HL-60 (cell line): ENCODE results near the gene SMG1.
A peak's percentile ranks its signal among the peaks of the same experiment; 100 is the strongest.

ENCODE experiments used
- DNase-seq, 2 experiments: peaks; one replicate each; pipeline ENCODE4 v3.0.0-alpha.2; 2010 to 2020; ENCODE audit warnings: low read depth in 1 of 2, low spot score in 1 of 2
- H3K27ac ChIP-seq: fragments of 250-450 bp; sonication (Bioruptor Pico); replicated peaks from 2 replicates; pipeline ENCODE4 v1.5.1; 2020; ENCODE audit warnings: mild to moderate bottlenecking, moderate library complexity
- H3K27me3 ChIP-seq: fragments of 250-450 bp; sonication (Bioruptor Pico); 2 replicates; pipeline ENCODE4 v1.5.1; 2021; ENCODE audit warnings: mild to moderate bottlenecking, moderate library complexity; ENCODE audit not compliant: insufficient read depth, poor library complexity, severe bottlenecking
- H3K4me3 ChIP-seq: replicated peaks from 2 replicates; pipeline ENCODE4 v1.5.1; 2011; ENCODE audit warnings: mild to moderate bottlenecking, control low read depth, low read length; ENCODE audit not compliant: insufficient read depth
- CTCF ChIP-seq: IDR thresholded peaks from one replicate; pipeline ENCODE4 v1.5.1; 2011; ENCODE audit warnings: low read length, control low read depth, inconsistent platforms; ENCODE audit not compliant: insufficient read depth
- GABPA ChIP-seq: IDR thresholded peaks from 2 replicates; pipeline ENCODE4 v1.6.1; 2012; ENCODE audit warnings: low read depth
- POLR2AphosphoS5 ChIP-seq: IDR thresholded peaks from 2 replicates; pipeline ENCODE4 v1.6.1; 2012; ENCODE audit warnings: low read depth
- SPI1 ChIP-seq: IDR thresholded peaks from 2 replicates; pipeline ENCODE4 v1.6.1; 2012; ENCODE audit warnings: low read depth, mild to moderate bottlenecking, borderline replicate concordance
- TF ChIP-seq, protein P1 (sequence below): IDR thresholded peaks from 2 replicates; pipeline ENCODE4 v1.6.1; 2012; ENCODE audit warnings: low read depth; ENCODE audit not compliant: insufficient replicate concordance

Gene SMG1

DNA sequence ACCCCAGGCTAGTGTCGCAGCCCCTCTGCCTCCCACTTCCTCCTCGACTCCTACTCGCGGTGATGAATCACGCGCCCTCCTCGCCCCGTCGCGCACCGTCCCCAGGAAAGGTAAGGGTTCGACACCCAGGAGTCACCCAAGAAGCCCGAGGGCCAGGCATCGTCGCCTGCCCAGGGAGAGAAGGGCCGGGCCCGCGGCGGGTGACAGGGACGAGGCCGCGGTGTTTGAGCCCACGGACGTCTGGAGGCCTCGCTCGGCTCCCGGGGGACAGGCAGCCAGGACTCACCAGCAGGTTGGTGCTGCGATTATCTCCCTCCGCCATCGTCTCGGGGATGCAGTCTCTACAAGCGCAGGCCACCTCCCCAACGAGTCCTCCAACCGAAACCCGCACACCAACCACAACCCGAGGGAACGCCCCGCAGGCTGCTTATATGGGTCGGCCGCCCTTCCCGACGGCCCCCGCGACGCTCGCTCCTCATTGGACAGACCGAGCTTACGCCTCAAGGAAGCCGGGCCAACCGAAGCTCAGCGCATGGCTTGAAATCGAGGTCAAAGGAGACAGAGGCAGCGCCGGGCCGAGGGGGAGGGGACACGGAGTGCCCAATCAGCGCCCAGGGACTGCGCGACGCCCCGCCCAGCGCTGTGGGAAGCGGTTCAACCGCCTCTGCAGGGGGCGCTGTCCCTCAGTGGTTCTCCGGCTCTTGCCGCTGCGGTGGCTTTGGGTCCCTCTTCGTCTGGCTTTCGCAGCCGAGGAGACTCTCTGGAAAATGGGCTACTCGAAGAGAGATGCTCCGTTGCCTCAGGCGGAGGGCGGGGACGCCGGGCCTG, 124.8 kb downstream of the SMG1 start, which contains the start of gene ARL6IP1:
ARL6IP1 (minus strand) TSS at position 405 of the 828 bp plus-strand sequence; CDS start at position 322, 83 bp downstream.
- TF ChIP-seq SPI1 (peak; percentile 71; the same call in 1 of the 2 replicates), POLR2AphosphoS5 (peak; percentile 99), CTCF (peak; percentile 74), GABPA (peak; percentile 16; the same call in 1 of the 2 replicates)
- TF ChIP-seq, protein P1, sequence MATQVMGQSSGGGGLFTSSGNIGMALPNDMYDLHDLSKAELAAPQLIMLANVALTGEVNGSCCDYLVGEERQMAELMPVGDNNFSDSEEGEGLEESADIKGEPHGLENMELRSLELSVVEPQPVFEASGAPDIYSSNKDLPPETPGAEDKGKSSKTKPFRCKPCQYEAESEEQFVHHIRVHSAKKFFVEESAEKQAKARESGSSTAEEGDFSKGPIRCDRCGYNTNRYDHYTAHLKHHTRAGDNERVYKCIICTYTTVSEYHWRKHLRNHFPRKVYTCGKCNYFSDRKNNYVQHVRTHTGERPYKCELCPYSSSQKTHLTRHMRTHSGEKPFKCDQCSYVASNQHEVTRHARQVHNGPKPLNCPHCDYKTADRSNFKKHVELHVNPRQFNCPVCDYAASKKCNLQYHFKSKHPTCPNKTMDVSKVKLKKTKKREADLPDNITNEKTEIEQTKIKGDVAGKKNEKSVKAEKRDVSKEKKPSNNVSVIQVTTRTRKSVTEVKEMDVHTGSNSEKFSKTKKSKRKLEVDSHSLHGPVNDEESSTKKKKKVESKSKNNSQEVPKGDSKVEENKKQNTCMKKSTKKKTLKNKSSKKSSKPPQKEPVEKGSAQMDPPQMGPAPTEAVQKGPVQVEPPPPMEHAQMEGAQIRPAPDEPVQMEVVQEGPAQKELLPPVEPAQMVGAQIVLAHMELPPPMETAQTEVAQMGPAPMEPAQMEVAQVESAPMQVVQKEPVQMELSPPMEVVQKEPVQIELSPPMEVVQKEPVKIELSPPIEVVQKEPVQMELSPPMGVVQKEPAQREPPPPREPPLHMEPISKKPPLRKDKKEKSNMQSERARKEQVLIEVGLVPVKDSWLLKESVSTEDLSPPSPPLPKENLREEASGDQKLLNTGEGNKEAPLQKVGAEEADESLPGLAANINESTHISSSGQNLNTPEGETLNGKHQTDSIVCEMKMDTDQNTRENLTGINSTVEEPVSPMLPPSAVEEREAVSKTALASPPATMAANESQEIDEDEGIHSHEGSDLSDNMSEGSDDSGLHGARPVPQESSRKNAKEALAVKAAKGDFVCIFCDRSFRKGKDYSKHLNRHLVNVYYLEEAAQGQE = peak; percentile 69
- peak; percentile 99 for DNase-seq
- H3K4me3 ChIP-seq = peak within 1 kb of the TSS; percentile 92
- H3K27me3 ChIP-seq = no peaks in the 10 kb centered on the region
- peak within 1 kb of the TSS; percentile 96 for H3K27ac ChIP-seq

- TF ChIP-seq GABPA (no peak), CTCF (no peak), POLR2AphosphoS5 (no peak), SPI1 (no peak)
- TF ChIP-seq, protein P1 = no peak
- H3K27me3 ChIP-seq = no peaks in the 10 kb centered on the region
- peak overlapping the region; percentile 96 for H3K27ac ChIP-seq
- no peak for DNase-seq
- peak overlapping the region; percentile 92 for H3K4me3 ChIP-seq
Observed at GRCh38 chr16:18800775-18801144, 125.4 kb downstream of the SMG1 start.

- TF ChIP-seq CTCF = no peak
- no peak for DNase-seq
- H3K4me3 ChIP-seq = peak overlapping the region; percentile 92
- no peaks in the 10 kb centered on the region for H3K27me3 ChIP-seq
- H3K27ac ChIP-seq = peak overlapping the region; percentile 96
Observed at GRCh38 chr16:18800293-18800692, 125.9 kb downstream of the SMG1 start.

- H3K27ac ChIP-seq = no peak overlapping the region
- TF ChIP-seq, protein P1 = no peak
- TF ChIP-seq SPI1 (no peak), GABPA (no peak), POLR2AphosphoS5 (no peak), CTCF (no peak)
- peak overlapping the region; percentile 92 for H3K4me3 ChIP-seq
- DNase-seq = no peak
- H3K27me3 ChIP-seq = no peaks in the 10 kb centered on the region
Observed at GRCh38 chr16:18799500-18799899, 126.7 kb downstream of the SMG1 start.
